IMR-90 (cell line): ENCODE data around the gene LDB2. TPM values are rescaled to one million over a fixed set of nuclear protein-coding genes. Genes with fewer than 3 reads are reported as not detected.
A peak's percentile ranks its signal among the peaks of the same experiment; 100 is the strongest.

Experiments used
- ATAC-seq: fragments of 200-7000 bp; cut with Tn5 transposase; 2 replicates; pipeline ENCODE4 v1.9.1; 2020; ENCODE audit warnings: low read depth, mild to moderate bottlenecking, moderate library complexity
- BruUV-seq: library from RNA; stranded (reverse); fragments of 400-500 nt; replicated peaks from 2 replicates; lab custom pipeline; 2021; lab: Mats Ljungman, UMichigan
- CTCF ChIA-PET: fragments of 300-600 bp; formaldehyde crosslinking; extraction: SDS; loops from one replicate; lab custom pipeline; 2021; ENCODE audit warnings: antibody characterized with exemption; lab: Yijun Ruan, JAX
- POLR2A ChIA-PET: fragments of 300-600 bp; sonication (Branson Sonifier 250); formaldehyde crosslinking; loops from one replicate; lab custom pipeline; 2022; ENCODE audit warnings: antibody characterized with exemption; ENCODE audit not compliant: unreplicated experiment; lab: Charles Lee
- DNase-seq: peaks from one replicate; pipeline ENCODE4 v3.0.0; 2013
- H2AFZ ChIP-seq: replicated peaks from 2 replicates; pipeline ENCODE3; 2013; ENCODE audit warnings: low read length, mild to moderate bottlenecking; ENCODE audit not compliant: poor library complexity
- H2AK5ac ChIP-seq: 2 replicates; pipeline ENCODE4 v1.6.1; 2013; ENCODE audit warnings: low read depth, low read length, inconsistent platforms
- H2AK9ac ChIP-seq: replicated peaks from 2 replicates; pipeline ENCODE3; 2013; ENCODE audit warnings: mild to moderate bottlenecking, low read depth, low read length, moderate library complexity; ENCODE audit not compliant: poor library complexity
- H2BK120ac ChIP-seq: 2 replicates; pipeline ENCODE4 v1.6.1; 2013; ENCODE audit warnings: low read depth, low read length, inconsistent platforms
- H2BK15ac ChIP-seq: 3 replicates; pipeline ENCODE4 v1.6.1; 2013; ENCODE audit warnings: low read depth, low read length, inconsistent platforms
- H2BK20ac ChIP-seq: 2 replicates; pipeline ENCODE4 v1.6.1; 2013; ENCODE audit warnings: low read depth, mild to moderate bottlenecking, inconsistent platforms, low read length, moderate library complexity
- H2BK5ac ChIP-seq: 2 replicates; pipeline ENCODE4 v1.6.1; 2013; ENCODE audit warnings: mild to moderate bottlenecking, low read depth, low read length, inconsistent platforms; ENCODE audit not compliant: poor library complexity, severe bottlenecking
- H3K14ac ChIP-seq: replicated peaks from 2 replicates; pipeline ENCODE4 v1.6.1; 2013; ENCODE audit warnings: low read depth, low read length, inconsistent platforms
- H3K18ac ChIP-seq: 2 replicates; pipeline ENCODE4 v1.6.1; 2013; ENCODE audit warnings: low read depth, low read length, control low read depth
- H3K23ac ChIP-seq: 2 replicates; pipeline ENCODE4 v1.6.1; 2013; ENCODE audit warnings: low read depth, low read length, inconsistent platforms
- H3K27ac ChIP-seq: 2 replicates; pipeline ENCODE4 v1.5.1; 2013; ENCODE audit warnings: mild to moderate bottlenecking, control low read depth, low read length; ENCODE audit not compliant: insufficient read depth
- H3K27me3 ChIP-seq: 2 replicates; pipeline ENCODE4 v1.6.1; 2013; ENCODE audit warnings: low read length; ENCODE audit not compliant: control insufficient read depth, insufficient read depth
- H3K36me3 ChIP-seq: 2 replicates; pipeline ENCODE4 v1.6.1; 2013; ENCODE audit warnings: low read length, mixed read lengths; ENCODE audit not compliant: control insufficient read depth, insufficient read depth
- H3K4ac ChIP-seq: 2 replicates; pipeline ENCODE4 v1.6.1; 2013; ENCODE audit warnings: low read depth, low read length, inconsistent platforms
- H3K4me1 ChIP-seq: 2 replicates; pipeline ENCODE4 v1.6.1; 2013; ENCODE audit warnings: low read length, mixed read lengths; ENCODE audit not compliant: control insufficient read depth, insufficient read depth
- H3K4me2 ChIP-seq: 2 replicates; pipeline ENCODE4 v1.6.1; 2013; ENCODE audit warnings: low read depth, mild to moderate bottlenecking, control low read depth, low read length, moderate library complexity
- H3K4me3 ChIP-seq: 2 replicates; pipeline ENCODE4 v1.5.1; 2013; ENCODE audit warnings: low read depth, mild to moderate bottlenecking, control low read depth, low read length, moderate library complexity; ENCODE audit not compliant: insufficient read depth
- H3K56ac ChIP-seq: 2 replicates; pipeline ENCODE4 v1.6.1; 2013; ENCODE audit warnings: low read length, inconsistent platforms; ENCODE audit not compliant: insufficient read depth; ENCODE audit errors: extremely low read depth
- H3K79me1 ChIP-seq, 2 experiments: 2 replicates each; pipeline ENCODE4 v1.6.1; 2013; ENCODE audit warnings: low read length in 2 of 2, inconsistent platforms in 1 of 2, low read depth in 1 of 2
- H3K9ac ChIP-seq: 2 replicates; pipeline ENCODE4 v1.6.1; 2013; ENCODE audit warnings: low read depth, low read length, control low read depth
- H3K9me1 ChIP-seq: 2 replicates; pipeline ENCODE4 v1.6.1; 2013; ENCODE audit warnings: low read length, inconsistent platforms; ENCODE audit not compliant: insufficient read depth
- H3K9me3 ChIP-seq: 2 replicates; pipeline ENCODE4 v1.6.1; 2013; ENCODE audit warnings: low read length; ENCODE audit not compliant: control insufficient read depth, insufficient read depth
- H4K20me1 ChIP-seq: 2 replicates; pipeline ENCODE4 v1.6.1; 2013; ENCODE audit warnings: low read length, inconsistent platforms; ENCODE audit not compliant: insufficient read depth
- H4K5ac ChIP-seq: 2 replicates; pipeline ENCODE4 v1.6.1; 2013; ENCODE audit warnings: mild to moderate bottlenecking, low read depth, low read length, control low read depth
- H4K8ac ChIP-seq, 2 experiments: 2 replicates each; pipeline ENCODE4 v1.6.1; 2013; ENCODE audit warnings: low read depth in 2 of 2, low read length in 2 of 2, control low read depth in 1 of 2, inconsistent platforms in 1 of 2
- H4K91ac ChIP-seq: 2 replicates; pipeline ENCODE4 v1.6.1; 2013; ENCODE audit warnings: low read depth, low read length, inconsistent platforms; ENCODE audit not compliant: insufficient read depth
- BHLHE40 ChIP-seq: fragments of 150-350 bp; IDR thresholded peaks from 2 replicates; pipeline ENCODE4 v1.6.1; 2016; ENCODE audit warnings: mild to moderate bottlenecking, low read depth, low read length
- CEBPB ChIP-seq: IDR thresholded peaks from 2 replicates; pipeline ENCODE4 v1.6.1; 2012; ENCODE audit warnings: low read depth, low read length, improper control_type of control experiment
- FOS ChIP-seq: fragments of 150-350 bp; IDR thresholded peaks from 2 replicates; pipeline ENCODE4 v1.6.1; 2016; ENCODE audit warnings: low read depth, low read length
- MAFK ChIP-seq: IDR thresholded peaks from 2 replicates; pipeline ENCODE4 v1.6.1; 2012; ENCODE audit warnings: low read depth, low read length, improper control_type of control experiment
- MAZ ChIP-seq: IDR thresholded peaks from 2 replicates; pipeline ENCODE4 v1.6.1; 2012; ENCODE audit warnings: low read depth, mild to moderate bottlenecking, low read length, improper control_type of control experiment, moderate library complexity, borderline replicate concordance
- MXI1 ChIP-seq: IDR thresholded peaks from 2 replicates; pipeline ENCODE4 v1.6.1; 2012; ENCODE audit warnings: low read depth, mild to moderate bottlenecking, low read length, moderate library complexity, borderline replicate concordance
- POLR2A ChIP-seq: IDR thresholded peaks from 2 replicates; pipeline ENCODE4 v1.6.1; 2012; ENCODE audit warnings: mild to moderate bottlenecking, low read depth, low read length
- RAD21 ChIP-seq: IDR thresholded peaks from 2 replicates; pipeline ENCODE4 v1.6.1; 2012; ENCODE audit warnings: low read length, improper control_type of control experiment
- RCOR1 ChIP-seq: IDR thresholded peaks from 2 replicates; pipeline ENCODE4 v1.6.1; 2012; ENCODE audit warnings: mild to moderate bottlenecking, low read length, improper control_type of control experiment; ENCODE audit not compliant: insufficient replicate concordance
- RFX5 ChIP-seq: IDR thresholded peaks from 2 replicates; pipeline ENCODE4 v1.8.0; 2012; ENCODE audit warnings: low read depth, mild to moderate bottlenecking, low read length, moderate library complexity
- SMC3 ChIP-seq: fragments of 150-350 bp; IDR thresholded peaks from 2 replicates; pipeline ENCODE4 v1.6.1; 2016; ENCODE audit warnings: low read depth, mild to moderate bottlenecking, antibody characterized with exemption, low read length, moderate library complexity
- USF2 ChIP-seq: fragments of 150-350 bp; IDR thresholded peaks from 2 replicates; pipeline ENCODE4 v1.6.1; 2017; ENCODE audit warnings: mild to moderate bottlenecking, antibody characterized with exemption, low read length, low read depth
- WGBS, 2 experiments: methylation state at CpG; one replicate each; pipeline versions ENCODE4 v1.1.5 to v1.1.7; 2013; ENCODE audit warnings: missing lambda C conversion rate in 2 of 2; ENCODE audit not compliant: insufficient read length in 1 of 2; ENCODE audit errors: extremely low coverage in 2 of 2; 5-methylcytosine and 5-hydroxymethylcytosine counted together
- dilution Hi-C: fragments of 300-500 bp; cut with HindIII; formaldehyde crosslinking; loops from one replicate; pipeline ENCODE4 v1.14.3; 2018; ENCODE audit warnings: low sequenced_read_pairs; ENCODE audit not compliant: unreplicated experiment
- in situ Hi-C: fragments of 300-500 bp; cut with MboI; formaldehyde crosslinking; loops from 3 replicates; pipeline ENCODE4 v1.14.3; 2019; ENCODE audit warnings: low sequenced_read_pairs, inconsistent platforms, mixed read lengths
- intact Hi-C: fragments of 100-400 bp; cut with micrococcal nuclease; formaldehyde crosslinking; loops from 2 replicates; pipeline ENCODE4 v1.10.0; 2022
- polyA plus RNA-seq, 3 experiments: library from polyadenylated mRNA; depleted of rRNA; stranded (reverse); fragments of >200 nt; gene quantifications; 2 replicates each; pipeline ENCODE4 v1.2.3, GENCODE V29; 2012; ENCODE audit warnings: low replicate concordance in 1 of 3
- total RNA-seq: library from RNA; depleted of rRNA; stranded (reverse); fragments of >200 nt; gene quantifications from 2 replicates; pipeline ENCODE4 v1.2.3, GENCODE V29; 2012
- TF ChIP-seq, protein P1 (sequence below): fragments of 150-350 bp; IDR thresholded peaks from 2 replicates; pipeline ENCODE4 v1.6.1; 2016; ENCODE audit warnings: low read depth, mild to moderate bottlenecking, low read length, moderate library complexity, borderline replicate concordance

Gene LDB2
- total and polyA plus RNA-seq, 2 of the 4 experiments (the other 2 are of a cell fraction) = 67.9 to 116 TPM

DNA sequence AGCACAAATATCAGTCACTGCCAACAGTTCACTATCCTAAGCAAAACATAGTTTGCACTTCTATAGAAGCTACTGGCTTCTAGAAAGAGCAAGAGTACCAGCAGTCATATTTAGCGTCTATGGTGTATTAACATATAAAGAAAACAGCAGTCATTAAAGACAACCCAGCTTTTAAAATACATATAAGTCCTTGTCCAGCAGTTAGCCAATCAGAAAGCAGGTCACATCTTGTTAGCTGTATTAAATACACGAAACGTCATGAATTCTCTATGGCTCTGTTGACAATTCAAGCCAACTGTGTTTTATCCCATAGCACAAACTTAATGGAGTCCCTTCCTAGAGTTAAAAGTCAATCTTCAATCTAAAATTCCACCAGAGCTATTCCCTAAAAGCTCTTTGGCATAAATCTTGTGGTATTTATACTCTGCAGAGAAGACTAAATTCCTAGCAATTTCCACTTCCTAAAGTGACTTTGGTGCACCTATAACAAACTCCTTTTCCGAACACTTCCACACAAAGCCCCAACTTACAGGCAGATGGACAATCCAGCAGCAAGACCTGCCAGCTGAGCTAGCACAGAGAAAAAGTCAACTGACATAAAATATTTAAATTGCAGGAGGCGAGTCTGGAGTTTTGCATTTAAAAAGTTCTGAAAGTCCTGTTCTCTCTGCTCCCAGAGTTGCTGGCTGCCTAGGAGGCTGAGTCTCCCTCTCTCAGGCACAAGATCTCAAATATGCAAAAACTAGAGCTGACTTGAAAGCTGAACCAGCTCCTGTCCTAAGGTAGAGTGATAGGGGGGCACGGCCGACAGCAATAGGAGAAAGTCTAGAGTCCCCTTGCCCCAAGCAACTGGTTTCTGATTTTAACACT, 1.3 kb downstream of the LDB2 start:
- peaks cover 2 to 16% of the 10 kb centered on the region in 2 experiments; a peak in 3 of 4 replicates for H3K79me1 ChIP-seq
- peak overlapping the region; percentile 46 for H3K4me3 ChIP-seq
- peak overlapping the region; percentile 26 for H2BK5ac ChIP-seq
- peak overlapping the region; percentile 22 to 38; a peak in 2 of 4 replicates for H4K8ac ChIP-seq
- peak overlapping the region; percentile 28 for H2AFZ ChIP-seq
- POLR2A ChIA-PET = interaction anchor here (0.5 kb wide), 1 partner anchor 12 kb away, joined by 10 read pairs; no protein-coding TSS in a partner anchor
- intact Hi-C loops (loop anchor here (2.0 to 10.0 kb wide), 6 partner anchors 102 to 602 kb away; no protein-coding TSS in a partner anchor), dilution Hi-C loops (no loop called here), in situ Hi-C loops (no loop called here)
- no peaks in the 10 kb centered on the region for H3K9me3 ChIP-seq
- ATAC-seq (peak; percentile 41), DNase-seq (peak; percentile 86)
- BruUV-seq = TSS peak; percentile 27
- H3K4ac ChIP-seq = peak overlapping the region; percentile 64
- 0% methylated on average over 2 of the region's 7 CpGs; no CpG with 5 or more reads in 1 of the 2 experiments for WGBS, 2 experiments
- no peak overlapping the region; the same call in 1 of the 2 replicates for H2AK5ac ChIP-seq
- no peaks in the 10 kb centered on the region for H3K27me3 ChIP-seq
- H3K4me1 ChIP-seq = peaks cover 11% of the 10 kb centered on the region
- CTCF ChIA-PET = interaction anchor here (0.7 to 1.9 kb wide), 4 partner anchors 20 to 427 kb away, joined by 3 to 8 read pairs (median 3); no protein-coding TSS in a partner anchor
- peak overlapping the region; percentile 2; the same call in 1 of the 2 replicates for H2BK20ac ChIP-seq
- H3K27ac ChIP-seq = peak overlapping the region; percentile 96
- peak overlapping the region; percentile 85; the same call in 1 of the 2 replicates for H3K56ac ChIP-seq
- peak overlapping the region; percentile 56 for H3K18ac ChIP-seq
- H2BK120ac ChIP-seq = peak overlapping the region; percentile 72
- no peaks in the 10 kb centered on the region for H3K36me3 ChIP-seq
- peak overlapping the region; percentile 97 for H3K4me2 ChIP-seq
- peak overlapping the region; percentile 86 for H3K14ac ChIP-seq
- H2AK9ac ChIP-seq = peak overlapping the region; percentile 1
- peak overlapping the region; percentile 16; the same call in 1 of the 2 replicates for H4K5ac ChIP-seq
- H4K91ac ChIP-seq = peak overlapping the region; percentile 64
- no peaks in the 10 kb centered on the region for H3K9me1 ChIP-seq
- peak overlapping the region; percentile 57 for H3K23ac ChIP-seq
- peak overlapping the region; percentile 84; the same call in 1 of the 3 replicates for H2BK15ac ChIP-seq
- H3K9ac ChIP-seq = peak overlapping the region; percentile 90
- H4K20me1 ChIP-seq = no peaks in the 10 kb centered on the region
- no peak for TF ChIP-seq BHLHE40
- TF ChIP-seq, protein P1, sequence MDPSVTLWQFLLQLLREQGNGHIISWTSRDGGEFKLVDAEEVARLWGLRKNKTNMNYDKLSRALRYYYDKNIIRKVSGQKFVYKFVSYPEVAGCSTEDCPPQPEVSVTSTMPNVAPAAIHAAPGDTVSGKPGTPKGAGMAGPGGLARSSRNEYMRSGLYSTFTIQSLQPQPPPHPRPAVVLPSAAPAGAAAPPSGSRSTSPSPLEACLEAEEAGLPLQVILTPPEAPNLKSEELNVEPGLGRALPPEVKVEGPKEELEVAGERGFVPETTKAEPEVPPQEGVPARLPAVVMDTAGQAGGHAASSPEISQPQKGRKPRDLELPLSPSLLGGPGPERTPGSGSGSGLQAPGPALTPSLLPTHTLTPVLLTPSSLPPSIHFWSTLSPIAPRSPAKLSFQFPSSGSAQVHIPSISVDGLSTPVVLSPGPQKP = no peak
- no peak for TF ChIP-seq USF2
- no peak for TF ChIP-seq RAD21
- TF ChIP-seq RCOR1 = no peak
- TF ChIP-seq CEBPB = no peak
- no peak for TF ChIP-seq POLR2A
- TF ChIP-seq SMC3 = no peak
- TF ChIP-seq RFX5 = no peak
- no peak for TF ChIP-seq MAFK
- TF ChIP-seq FOS = no peak
- TF ChIP-seq MAZ = no peak
- no peak for TF ChIP-seq MXI1
